Smooth muscle cell (in vitro differentiated cells): ENCODE results near the gene RNF144A. TPM values are rescaled to one million over a fixed set of nuclear protein-coding genes. Genes with fewer than 3 reads are reported as not detected.

Experiments
- DNase-seq: peaks from one replicate; lab custom pipeline; 2025; ENCODE audit not compliant: unreplicated experiment; lab: John Stamatoyannopoulos, UW
- H2AFZ ChIP-seq: fragments of 200-600 bp; sonication (generic); 2 replicates; pipeline ENCODE4 v1.6.0; 2016; ENCODE audit warnings: antibody characterized with exemption, low read depth, mild to moderate bottlenecking
- H3F3A ChIP-seq: fragments of 200-600 bp; sonication (generic); 2 replicates; pipeline ENCODE4 v1.6.0; 2017; ENCODE audit warnings: antibody characterized with exemption, low read depth
- H3K27ac ChIP-seq: fragments of 200-600 bp; sonication (generic); 2 replicates; pipeline ENCODE4 v1.5.1; 2016; ENCODE audit warnings: low read depth, mild to moderate bottlenecking
- H3K27me3 ChIP-seq: fragments of 200-600 bp; sonication (generic); 2 replicates; pipeline ENCODE4 v1.6.1; 2016; ENCODE audit warnings: low read depth, mild to moderate bottlenecking
- H3K36me3 ChIP-seq: fragments of 200-600 bp; sonication (generic); 2 replicates; pipeline ENCODE4 v1.5.1; 2016; ENCODE audit warnings: low read depth
- H3K4me1 ChIP-seq: fragments of 200-600 bp; sonication (generic); 2 replicates; pipeline ENCODE4 v1.5.1; 2016; ENCODE audit warnings: low read depth
- H3K4me2 ChIP-seq: fragments of 200-600 bp; sonication (generic); 2 replicates; pipeline ENCODE4 v1.6.0; 2016; ENCODE audit warnings: mild to moderate bottlenecking
- H3K4me3 ChIP-seq: fragments of 200-600 bp; sonication (generic); 2 replicates; pipeline ENCODE4 v1.5.1; 2016; ENCODE audit warnings: mild to moderate bottlenecking
- H3K79me2 ChIP-seq: fragments of 200-600 bp; sonication (generic); 2 replicates; pipeline ENCODE4 v1.6.0; 2016; ENCODE audit warnings: low read depth, mild to moderate bottlenecking
- H3K9ac ChIP-seq: fragments of 200-600 bp; sonication (generic); 2 replicates; pipeline ENCODE4 v1.6.0; 2016; ENCODE audit warnings: low read depth
- H3K9me3 ChIP-seq: fragments of 200-600 bp; sonication (generic); replicated peaks from 2 replicates; pipeline ENCODE4 v1.5.1; 2016; ENCODE audit warnings: low read depth
- H4K20me1 ChIP-seq: fragments of 200-600 bp; sonication (generic); 2 replicates; pipeline ENCODE4 v1.6.0; 2016; ENCODE audit warnings: low read depth
- WGBS: methylation state at CpG from one replicate; pipeline ENCODE4 v1.1.7; 2016; ENCODE audit warnings: low lambda C conversion rate; 5-methylcytosine and 5-hydroxymethylcytosine counted together
- polyA plus RNA-seq: library from polyadenylated mRNA; unstranded; fragments of >200 nt; fragmentation: Nextera tagmentation; extraction: Ambion mirVana; gene quantifications from 2 replicates; pipeline ENCODE4 v1.2.1, GENCODE V29; 2016
- total RNA-seq: library from RNA; depleted of rRNA; stranded (reverse); fragments of >200 nt; gene quantifications from 2 replicates; pipeline ENCODE4 v1.2.3, GENCODE V29; 2014
- TF ChIP-seq, protein P1 (sequence below): fragments of 200-600 bp; sonication (generic); IDR thresholded peaks from 2 replicates; pipeline ENCODE4 v1.5.1; 2017; ENCODE audit warnings: borderline replicate concordance, mild to moderate bottlenecking, antibody characterized with exemption; ENCODE audit not compliant: insufficient read depth, poor library complexity, severe bottlenecking

The RNF144A gene
- total and polyA plus RNA-seq, 2 experiments from 2014 or later, result 10.0 to 23.3 TPM

DNA sequence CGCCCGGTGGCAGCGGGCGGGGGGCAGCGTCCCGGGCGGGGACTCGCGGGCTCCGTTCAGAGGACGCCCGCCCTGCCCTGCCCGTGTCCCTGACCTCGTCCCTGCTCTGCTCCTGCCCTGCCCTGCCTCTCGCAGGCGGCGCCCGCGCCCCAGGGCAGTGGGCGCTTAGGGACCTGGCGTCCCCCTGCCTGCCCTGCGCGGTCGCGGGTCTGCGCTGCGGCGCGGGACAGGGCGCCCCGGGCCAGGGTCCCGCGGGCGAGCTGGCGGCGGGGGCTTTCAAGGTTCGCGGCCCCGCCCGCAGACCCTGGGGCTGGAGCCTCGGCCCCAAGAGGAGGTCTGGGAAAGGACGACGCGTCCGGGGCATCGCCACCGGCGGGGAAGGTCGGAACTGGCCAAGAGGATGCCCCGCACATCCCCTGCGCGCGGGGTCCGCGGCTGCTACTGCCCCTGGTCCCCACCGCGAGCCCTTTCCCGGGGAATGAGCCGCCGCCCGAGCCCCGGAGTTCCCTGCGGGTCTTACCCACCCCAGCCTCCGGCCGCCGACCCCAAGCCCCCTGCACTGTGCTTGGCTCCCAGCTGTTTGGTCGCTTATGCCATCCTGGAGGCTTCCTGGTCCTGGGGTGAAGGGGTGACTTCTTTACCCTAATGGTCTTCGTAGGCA is 679 bp downstream of the RNF144A start:
- Histone ChIP-seq H3K9me3 (no peaks in the 10 kb centered on the region), H3K9ac (peak overlapping the region; percentile 43), H2AFZ (peak overlapping the region; percentile 82), H3K36me3 (no peaks in the 10 kb centered on the region), H3F3A (no peaks in the 10 kb centered on the region), H3K4me1 (no peaks in the 10 kb centered on the region), H3K27ac (no peak overlapping the region), H4K20me1 (peaks cover 35% of the 10 kb centered on the region), H3K79me2 (peaks cover 3% of the 10 kb centered on the region), H3K4me3 (peak overlapping the region; percentile 75), H3K4me2 (peak overlapping the region; percentile 98), H3K27me3 (no peaks in the 10 kb centered on the region)
- 2% methylated on average over 56 of the region's 68 CpGs for WGBS
- DNase-seq, result no peak
- TF ChIP-seq, protein P1, sequence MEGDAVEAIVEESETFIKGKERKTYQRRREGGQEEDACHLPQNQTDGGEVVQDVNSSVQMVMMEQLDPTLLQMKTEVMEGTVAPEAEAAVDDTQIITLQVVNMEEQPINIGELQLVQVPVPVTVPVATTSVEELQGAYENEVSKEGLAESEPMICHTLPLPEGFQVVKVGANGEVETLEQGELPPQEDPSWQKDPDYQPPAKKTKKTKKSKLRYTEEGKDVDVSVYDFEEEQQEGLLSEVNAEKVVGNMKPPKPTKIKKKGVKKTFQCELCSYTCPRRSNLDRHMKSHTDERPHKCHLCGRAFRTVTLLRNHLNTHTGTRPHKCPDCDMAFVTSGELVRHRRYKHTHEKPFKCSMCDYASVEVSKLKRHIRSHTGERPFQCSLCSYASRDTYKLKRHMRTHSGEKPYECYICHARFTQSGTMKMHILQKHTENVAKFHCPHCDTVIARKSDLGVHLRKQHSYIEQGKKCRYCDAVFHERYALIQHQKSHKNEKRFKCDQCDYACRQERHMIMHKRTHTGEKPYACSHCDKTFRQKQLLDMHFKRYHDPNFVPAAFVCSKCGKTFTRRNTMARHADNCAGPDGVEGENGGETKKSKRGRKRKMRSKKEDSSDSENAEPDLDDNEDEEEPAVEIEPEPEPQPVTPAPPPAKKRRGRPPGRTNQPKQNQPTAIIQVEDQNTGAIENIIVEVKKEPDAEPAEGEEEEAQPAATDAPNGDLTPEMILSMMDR, result no peak

- Histone ChIP-seq H3K27me3 (no peaks in the 10 kb centered on the region), H3K36me3 (no peaks in the 10 kb centered on the region), H3K9ac (no peak overlapping the region), H3K4me1 (no peaks in the 10 kb centered on the region), H3K79me2 (peaks cover 3% of the 10 kb centered on the region), H3K27ac (no peak overlapping the region), H2AFZ (no peak overlapping the region), H3K9me3 (no peaks in the 10 kb centered on the region), H3F3A (no peaks in the 10 kb centered on the region), H3K4me2 (peak overlapping the region; percentile 13), H4K20me1 (peaks cover 57% of the 10 kb centered on the region), H3K4me3 (no peak overlapping the region)
- WGBS, result 64% methylated on average over 11 of the region's 12 CpGs
- no peak for DNase-seq
- TF ChIP-seq, protein P1, result no peak
Observed at GRCh38 chr2:6919901-6920742, 2.9 kb downstream of the RNF144A start.

DNA sequence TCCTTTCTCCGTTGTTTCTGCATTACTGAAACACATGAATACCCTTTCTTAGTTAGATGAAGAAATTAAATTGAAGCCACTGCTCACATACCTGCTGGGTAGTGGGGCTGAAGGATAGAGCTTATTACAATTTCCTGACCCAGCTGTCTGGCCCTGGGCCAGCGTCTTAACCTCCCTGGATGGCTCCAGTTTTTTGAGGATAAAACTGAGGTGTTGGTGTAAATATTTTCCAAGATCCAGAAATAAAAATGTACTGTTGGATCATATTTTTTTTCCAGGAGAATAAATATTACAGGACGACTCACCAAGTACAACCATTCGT is 3.5 kb downstream of the RNF144A start:
- 87% methylated on average over 4 of the region's 4 CpGs for WGBS
- H3K4me3 ChIP-seq, result no peak overlapping the region
- peaks cover 63% of the 10 kb centered on the region for H4K20me1 ChIP-seq
- no peak for DNase-seq
- no peak overlapping the region for H3K9ac ChIP-seq
- no peak overlapping the region for H2AFZ ChIP-seq
- no peaks in the 10 kb centered on the region for H3K27me3 ChIP-seq
- no peak overlapping the region for H3K4me2 ChIP-seq
- no peak overlapping the region for H3K27ac ChIP-seq
- H3K36me3 ChIP-seq, result no peaks in the 10 kb centered on the region
- H3K79me2 ChIP-seq, result peaks cover 3% of the 10 kb centered on the region
- H3K4me1 ChIP-seq, result no peaks in the 10 kb centered on the region
- H3K9me3 ChIP-seq, result no peaks in the 10 kb centered on the region
- TF ChIP-seq, protein P1, result no peak
- no peaks in the 10 kb centered on the region for H3F3A ChIP-seq
